Activated CD8-positive, alpha-beta memory T cell treated with anti-CD3 and anti-CD28 coated beads for 4 hours (primary cell): ENCODE measurements around the gene FAM83F.
A peak's percentile ranks its signal among the peaks of the same experiment; 100 is the strongest.
"Not testable (repeated sequence)": the region's sequence is repeated elsewhere in the genome, so short reads cannot be mapped to it uniquely, and the experiment has no call there.

Experiments
- DNase-seq, 2 donors: peaks; one replicate each; pipeline ENCODE4 v3.0.0-alpha.2; 2020; ENCODE audit warnings: low read depth in 2 of 2

The FAM83F gene

DNA sequence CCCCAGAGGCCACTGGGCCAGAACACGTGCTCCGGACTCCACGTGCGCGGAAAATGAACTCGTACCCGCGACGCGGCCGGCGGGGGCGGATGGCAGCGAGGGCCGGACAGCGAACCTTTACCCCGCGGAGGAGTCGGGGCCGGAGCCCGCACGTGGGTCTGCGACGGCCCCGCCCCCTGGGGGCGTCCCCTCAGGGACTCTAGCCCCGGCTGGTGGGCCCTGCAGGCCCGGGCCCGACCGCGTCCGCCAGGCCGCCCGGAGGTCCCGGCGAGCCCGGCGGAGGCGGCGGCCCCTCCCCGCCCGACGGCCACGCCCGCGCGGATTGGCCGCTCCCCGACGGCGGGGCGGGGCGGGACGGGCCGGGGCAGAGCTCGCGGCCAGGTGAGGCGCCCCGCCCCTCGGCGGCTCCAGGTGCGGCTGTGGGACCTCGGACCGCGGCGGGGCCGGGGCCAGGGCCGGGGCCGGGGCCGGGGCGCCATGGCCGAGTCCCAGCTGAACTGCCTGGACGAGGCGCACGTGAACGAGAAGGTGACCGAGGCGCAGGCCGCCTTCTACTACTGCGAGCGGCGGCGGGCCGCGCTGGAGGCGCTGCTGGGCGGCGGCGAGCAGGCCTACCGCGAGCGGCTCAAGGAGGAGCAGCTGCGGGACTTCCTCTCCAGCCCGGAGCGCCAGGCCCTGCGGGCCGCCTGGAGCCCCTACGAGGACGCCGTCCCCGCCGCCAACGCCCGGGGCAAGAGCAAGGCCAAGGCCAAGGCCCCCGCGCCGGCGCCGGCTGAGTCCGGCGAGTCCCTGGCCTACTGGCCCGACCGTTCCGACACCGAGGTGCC, at the start of gene FAM83F:
TSS of gene FAM83F (plus strand) at position 389 of the 827 bp plus-strand sequence. CDS start at position 478, 89 bp downstream.
- DNase-seq, result no peak

DNA sequence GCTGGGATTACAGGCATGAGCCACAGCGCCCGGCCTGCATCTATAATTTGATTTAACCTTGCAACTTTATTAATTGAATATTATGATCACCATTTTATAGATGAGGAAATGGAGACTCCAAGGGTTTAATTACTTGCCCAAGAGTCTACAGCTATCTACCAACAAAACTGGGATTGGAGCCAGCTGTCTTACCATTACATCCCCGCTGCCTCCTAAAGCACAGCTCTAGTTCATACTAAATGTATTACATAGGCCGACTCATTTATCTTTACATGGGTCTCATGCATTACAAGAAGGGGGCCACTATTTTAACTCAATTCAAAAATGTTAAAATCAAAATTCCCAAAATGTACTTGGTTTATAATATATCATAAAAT, 48.6 kb upstream of the FAM83F start:
- DNase-seq, result no peak

GRCh38 chr22:39946503-39947219, 48.1 kb upstream of the FAM83F start:
- no peak for DNase-seq

- DNase-seq, result no peak
These were observed 47.2 kb upstream of the FAM83F start for GRCh38 chr22:39947220-39948216.

- no peak for DNase-seq
These were observed 44.6 kb upstream of the FAM83F start for GRCh38 chr22:39949964-39950737.

DNA sequence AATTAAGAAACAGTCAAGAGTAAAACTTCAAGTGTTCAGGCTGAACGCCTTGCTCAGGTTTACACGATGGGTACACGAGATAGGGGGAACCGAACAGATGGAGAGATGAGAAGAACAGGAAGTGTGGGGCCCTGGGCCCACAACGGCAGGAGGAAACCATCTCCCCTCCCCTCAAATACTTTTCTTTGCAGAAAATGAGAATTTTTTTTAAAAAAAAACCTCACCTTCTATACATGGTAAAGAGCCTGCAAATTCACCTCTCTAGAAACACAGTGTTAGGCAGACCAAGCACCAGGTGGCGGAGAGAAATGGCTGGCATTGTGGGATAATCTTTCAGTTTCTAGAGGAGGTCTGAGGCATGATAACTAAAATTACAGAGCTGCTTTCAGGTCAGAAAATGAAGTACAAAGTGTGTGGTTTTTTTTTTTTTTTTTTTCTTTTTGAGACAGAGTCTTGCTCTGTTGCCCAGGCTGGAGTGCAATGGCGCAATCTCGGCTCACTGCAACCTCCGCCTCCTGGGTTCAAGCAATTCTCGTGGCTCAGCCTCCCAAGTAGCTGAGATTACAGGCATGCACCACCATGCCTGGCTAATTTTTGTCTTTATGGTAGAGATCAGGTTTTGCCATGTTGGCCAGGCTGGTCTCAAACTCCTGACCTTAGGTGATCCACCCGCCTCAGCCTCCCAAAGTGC, 43.0 kb upstream of the FAM83F start:
- DNase-seq, result not testable (repeated sequence)

- no peak for DNase-seq
These were observed 42.4 kb upstream of the FAM83F start for GRCh38 chr22:39952347-39952746.

DNA sequence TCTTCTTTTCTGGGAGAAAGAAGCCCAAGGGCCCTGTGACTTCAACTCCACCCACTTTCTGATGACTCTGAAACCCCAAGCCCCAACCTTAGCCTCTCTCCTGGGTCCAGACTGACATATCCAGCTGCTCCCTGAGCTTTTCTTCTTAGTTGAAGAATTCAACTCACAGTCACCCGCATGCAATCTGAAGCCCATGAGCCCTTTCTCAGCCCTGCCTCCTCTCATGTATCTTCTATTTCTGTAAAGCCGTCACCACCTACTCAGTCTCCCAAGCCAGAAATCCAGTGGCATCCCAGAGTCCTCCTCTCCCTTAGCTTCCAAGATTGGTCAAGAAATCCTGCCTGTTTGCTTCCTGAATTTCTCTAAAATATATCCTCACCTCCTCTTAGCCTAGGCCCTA, 41.7 kb upstream of the FAM83F start:
- DNase-seq, result no peak

DNA sequence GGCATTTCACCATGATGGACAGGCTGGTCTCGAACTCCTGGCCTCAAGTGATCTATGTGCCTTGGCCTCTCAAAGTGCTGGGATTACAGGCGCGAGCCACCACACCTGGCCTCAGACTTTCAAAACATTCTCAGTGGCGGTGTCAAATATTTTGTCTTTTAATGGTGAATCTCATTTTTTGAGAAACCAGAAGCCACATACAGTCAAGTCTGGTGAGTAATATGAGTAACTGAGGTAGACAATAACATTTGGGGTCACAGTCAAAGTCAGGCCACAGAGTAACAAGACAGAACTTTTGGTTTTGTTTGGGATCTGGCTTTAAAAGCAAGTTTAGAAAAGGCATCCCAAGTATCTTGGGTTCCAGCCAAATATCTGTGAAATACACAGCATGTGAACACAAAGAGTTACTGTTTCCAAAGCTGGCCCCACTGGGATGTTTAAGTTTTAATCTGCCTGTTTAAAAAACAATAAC, 40.1 kb upstream of the FAM83F start:
- no peak for DNase-seq

DNA sequence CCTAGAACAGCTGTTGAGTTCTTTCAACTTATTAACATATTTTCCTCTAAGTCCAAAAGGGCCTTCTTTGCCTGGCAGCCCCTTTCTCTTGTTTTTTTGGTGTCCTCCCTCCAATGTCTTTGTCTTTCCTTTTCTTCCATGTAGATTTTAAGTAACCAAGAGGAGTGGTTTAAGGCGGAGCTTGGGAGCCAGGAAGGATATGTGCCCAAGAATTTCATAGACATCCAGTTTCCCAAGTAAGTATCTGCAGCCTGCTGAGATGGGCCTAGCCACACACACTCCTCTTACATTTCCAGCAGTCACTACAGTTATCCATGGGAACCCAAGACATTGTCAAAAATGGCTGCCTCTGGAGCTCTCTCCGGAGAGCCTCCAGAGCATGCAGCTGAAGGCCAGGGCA, 39.1 kb upstream of the FAM83F start:
- DNase-seq, result no peak

DNA sequence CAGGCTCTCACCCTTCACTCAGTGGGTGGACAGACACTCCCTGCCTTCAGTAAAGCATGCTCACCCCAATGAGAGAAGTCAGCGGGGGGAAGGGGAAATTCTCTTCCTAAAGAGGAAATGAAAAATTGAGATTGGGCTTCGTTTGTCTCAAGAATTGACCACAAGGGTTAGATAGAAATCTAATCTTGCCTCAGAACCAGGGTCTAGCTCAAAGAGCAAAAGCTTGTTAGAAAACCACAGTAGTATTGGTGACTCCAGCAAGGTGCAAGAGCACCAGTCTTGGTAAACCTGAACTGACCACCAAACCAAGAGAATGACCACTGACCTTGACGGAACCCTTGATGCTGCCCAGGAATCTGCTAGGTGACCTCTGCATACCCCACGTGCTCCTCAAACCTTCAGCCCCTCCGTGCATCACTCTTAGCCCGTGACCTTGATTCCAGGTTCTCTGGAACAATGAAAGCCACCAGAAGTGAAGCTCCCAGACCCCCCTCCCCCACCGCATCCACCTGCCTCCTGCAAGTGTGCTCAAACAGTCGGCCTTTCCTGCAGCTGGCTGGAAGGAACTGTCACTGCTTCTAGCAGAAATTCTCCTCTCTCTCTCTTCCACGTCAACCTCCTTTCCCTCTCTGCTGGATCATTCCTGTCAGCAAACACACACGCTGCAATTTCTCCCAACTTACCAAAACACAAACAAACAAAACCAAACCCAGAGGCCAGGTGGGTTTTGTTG, 37.7 kb upstream of the FAM83F start:
- no peak for DNase-seq

- no peak for DNase-seq
These were observed 36.6 kb upstream of the FAM83F start for GRCh38 chr22:39958009-39958711.

DNA sequence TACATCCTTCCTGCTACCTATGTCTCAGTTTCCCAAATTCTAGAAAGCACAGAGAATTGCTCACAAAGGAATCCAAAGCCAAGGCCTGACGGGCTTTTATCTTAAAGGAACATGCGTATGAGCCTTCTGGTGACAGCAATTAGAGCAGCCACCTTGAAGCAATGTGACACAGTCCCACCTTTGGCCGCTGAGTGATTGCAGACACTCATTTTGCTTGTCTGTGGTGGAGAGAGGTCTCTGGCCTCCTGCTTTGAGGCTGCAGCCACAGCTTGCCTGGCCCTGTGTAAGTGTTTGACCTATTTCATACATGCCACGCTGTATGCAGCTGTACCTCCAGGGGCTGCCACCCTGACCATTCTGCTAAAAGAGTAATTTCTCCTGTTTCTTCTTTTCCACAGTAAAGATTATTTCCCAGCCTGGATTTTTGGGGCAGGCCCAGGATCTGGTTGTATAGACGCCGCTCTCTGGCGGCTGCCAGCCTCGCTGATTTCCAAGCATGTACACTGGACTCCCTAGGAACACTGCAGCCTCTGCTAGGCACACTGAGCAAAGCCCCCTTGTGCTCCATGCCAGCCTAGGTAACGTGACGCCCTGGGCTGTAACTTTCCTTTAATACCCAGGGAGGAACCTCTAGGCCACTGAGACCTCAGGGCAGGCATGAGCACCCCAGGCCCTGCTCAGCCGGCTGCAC, 35.7 kb upstream of the FAM83F start:
- DNase-seq, result no peak

DNA sequence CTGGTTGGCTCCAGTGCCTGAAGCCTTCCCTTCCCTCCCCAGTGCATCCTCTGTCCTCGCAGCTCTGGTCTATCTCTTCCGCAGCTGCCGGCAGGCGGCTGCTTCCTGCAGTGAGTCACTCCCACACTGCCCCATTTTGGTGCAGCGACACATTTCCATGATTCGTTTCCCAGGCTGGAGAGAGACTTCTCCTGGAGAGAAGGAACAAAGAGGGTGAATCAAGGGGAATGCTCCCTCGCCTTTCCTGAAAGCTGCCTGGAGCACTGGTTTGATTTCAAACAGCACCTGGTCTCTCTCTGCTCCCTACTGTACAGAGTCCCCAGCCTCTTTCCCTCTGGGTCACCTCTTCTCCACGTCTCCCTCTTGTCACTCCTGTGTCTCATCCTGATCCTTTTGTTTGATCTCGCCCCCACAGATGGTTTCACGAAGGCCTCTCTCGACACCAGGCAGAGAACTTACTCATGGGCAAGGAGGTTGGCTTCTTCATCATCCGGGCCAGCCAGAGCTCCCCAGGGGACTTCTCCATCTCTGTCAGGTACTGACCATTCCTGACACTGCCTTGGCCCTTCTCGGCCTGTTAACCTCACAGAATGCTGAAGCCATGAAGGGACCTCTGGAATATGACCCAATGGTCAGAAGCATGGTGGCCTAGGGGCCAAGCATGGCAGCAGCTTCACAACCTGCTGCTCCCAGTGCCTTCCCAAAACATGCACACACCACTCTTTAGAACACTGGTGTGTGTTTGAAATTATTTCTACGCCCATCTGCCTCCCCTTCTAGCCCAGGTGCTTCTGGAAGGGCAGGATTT, 34.9 kb upstream of the FAM83F start, which contains the start of gene TMA7B:
TSS of gene TMA7B (plus strand) at position 758 of the 808 bp plus-strand sequence. CDS start 3,978 bp downstream, outside the sequence.
- DNase-seq, result no peak

GRCh38 chr22:39960791-39961746, 33.7 kb upstream of the FAM83F start:
- peak; percentile 50 to 65 for DNase-seq

GRCh38 chr22:39962071-39962470, 32.7 kb upstream of the FAM83F start:
- DNase-seq, result no peak
